ENCODE measurements around the gene KDM4B.

GRCh38 chr19:5026706-5027273, 57.9 kb downstream of the KDM4B start:
- TF ChIP-seq CTCF (IDR thresholded peaks at IDR 0.05), result peak in 1 of 3 experiments; percentile 10
- TF ChIP-seq POLR2A (IDR thresholded peaks at IDR 0.05; ENCODE audit: low read depth), result no peak
- no peak for TF ChIP-seq POLR2AphosphoS5 (IDR thresholded peaks at IDR 0.05)

Measured in esophagus muscularis mucosa (tissue), 3 donors.